H1 (cell line): ENCODE results near the gene OR2T33. TPM values are rescaled to one million over a fixed set of nuclear protein-coding genes. Genes with fewer than 3 reads are reported as not detected.

Experiments
- CTCF ChIA-PET: fragments of 300-600 bp; sonication (Branson Sonifier 250); formaldehyde crosslinking; loops from one replicate; lab custom pipeline; 2021; ENCODE audit not compliant: partially characterized antibody; lab: Charles Lee
- POLR2A ChIA-PET: fragments of 300-600 bp; sonication (Branson Sonifier 250); formaldehyde crosslinking; loops from one replicate; lab custom pipeline; 2021; ENCODE audit warnings: inconsistent platforms; ENCODE audit not compliant: partially characterized antibody; lab: Charles Lee
- DNase-seq, 2 experiments: peaks; one replicate each; pipeline versions ENCODE4 v3.0.0 to v3.0.0-alpha.2; 2010 to 2022; ENCODE audit warnings: low spot score in 2 of 2, low read depth in 1 of 2, mixed read lengths in 1 of 2
- FAIRE-seq: peaks from 2 replicates; lab custom pipeline; 2011; peaks lifted over from hg19 to GRCh38; lab: Jason Lieb, UNC
- H2AFZ ChIP-seq: 2 replicates; pipeline ENCODE4 v1.8.1; 2012; ENCODE audit warnings: low read length, inconsistent platforms
- H2AK5ac ChIP-seq: 2 replicates; pipeline ENCODE4 v1.6.1; 2013; ENCODE audit warnings: low read depth, low read length
- H2BK120ac ChIP-seq: replicated peaks from 2 replicates; pipeline ENCODE3; 2013; ENCODE audit warnings: low read depth, low read length, inconsistent platforms
- H2BK12ac ChIP-seq: 2 replicates; pipeline ENCODE4 v1.6.1; 2013; ENCODE audit warnings: low read depth, low read length
- H2BK15ac ChIP-seq: 2 replicates; pipeline ENCODE4 v1.6.1; 2013; ENCODE audit warnings: low read length
- H2BK20ac ChIP-seq: 2 replicates; pipeline ENCODE4 v1.6.1; 2013; ENCODE audit warnings: low read length
- H2BK5ac ChIP-seq: 2 replicates; pipeline ENCODE4 v1.6.1; 2013; ENCODE audit warnings: low read depth, low read length
- H3K14ac ChIP-seq: 2 replicates; pipeline ENCODE4 v1.6.1; 2013; ENCODE audit warnings: inconsistent platforms; ENCODE audit not compliant: insufficient read length
- H3K18ac ChIP-seq: 2 replicates; pipeline ENCODE4 v1.6.1; 2013; ENCODE audit warnings: low read length; ENCODE audit errors: extremely low read depth
- H3K23ac ChIP-seq: 2 replicates; pipeline ENCODE4 v1.6.1; 2013; ENCODE audit warnings: inconsistent platforms; ENCODE audit not compliant: insufficient read length
- H3K23me2 ChIP-seq: 2 replicates; pipeline ENCODE4 v1.6.1; 2013; ENCODE audit warnings: low read depth, low read length
- H3K27ac ChIP-seq: 2 replicates; pipeline ENCODE4 v1.6.1; 2011; ENCODE audit warnings: low read depth, low read length, inconsistent platforms
- H3K27me3 ChIP-seq, 4 experiments: replicated peaks in 1 of 4; 1 replicate in 1 of 4; 2 replicates in 3 of 4; pipeline versions ENCODE4 v1.6.1 to v1.8.1; 2011 to 2013; ENCODE audit warnings: low read length in 3 of 4, mild to moderate bottlenecking in 3 of 4, inconsistent platforms in 2 of 4, mixed read lengths in 2 of 4, moderate library complexity in 1 of 4; ENCODE audit not compliant: control insufficient read depth in 3 of 4, insufficient read depth in 3 of 4; ENCODE audit errors: extremely low read depth in 1 of 4
- H3K36me3 ChIP-seq, 4 experiments: 2 replicates each; pipeline versions ENCODE4 v1.6.1 to v1.8.1; 2011 to 2013; ENCODE audit warnings: mild to moderate bottlenecking in 4 of 4, low read length in 3 of 4, moderate library complexity in 2 of 4, control low read depth in 1 of 4, inconsistent platforms in 1 of 4; ENCODE audit not compliant: insufficient read depth in 4 of 4, control insufficient read depth in 2 of 4
- H3K4ac ChIP-seq: replicated peaks from 2 replicates; pipeline ENCODE3; 2013; ENCODE audit warnings: low read length, low read depth, mixed read lengths, inconsistent platforms; ENCODE audit not compliant: insufficient read length
- H3K4me1 ChIP-seq, 4 experiments: replicated peaks in 1 of 4; 1 replicate in 1 of 4; 2 replicates in 3 of 4; pipeline versions ENCODE4 v1.6.1 to v1.8.1; 2011 to 2013; ENCODE audit warnings: low read length in 3 of 4, inconsistent platforms in 2 of 4, mixed read lengths in 1 of 4; ENCODE audit not compliant: insufficient read depth in 4 of 4, control insufficient read depth in 3 of 4
- H3K4me2 ChIP-seq, 2 experiments: 2 replicates each; pipeline versions ENCODE4 v1.6.1 to v1.8.1; 2011 to 2013; ENCODE audit warnings: low read depth in 2 of 2, low read length in 2 of 2, control low read depth in 1 of 2, inconsistent platforms in 1 of 2, mild to moderate bottlenecking in 1 of 2; ENCODE audit not compliant: insufficient read depth in 1 of 2
- H3K4me3 ChIP-seq, 4 experiments: fragments of 200-600, 300-600 bp in 1 of 4; sonication (generic), shearing (Covaris generic), sonication (Bioruptor Twin) in 1 of 4; 2 replicates each; pipeline versions ENCODE4 v1.5.1 to v1.8.1; 2011 to 2016; ENCODE audit warnings: low read length in 4 of 4, low read depth in 3 of 4, control low read depth in 2 of 4, inconsistent platforms in 2 of 4, mild to moderate bottlenecking in 2 of 4, mixed read lengths in 1 of 4, moderate library complexity in 1 of 4; ENCODE audit not compliant: insufficient read depth in 2 of 4; ENCODE audit errors: extremely low read depth in 1 of 4
- H3K56ac ChIP-seq: replicated peaks from 2 replicates; pipeline ENCODE3; 2013; ENCODE audit warnings: low read depth, mild to moderate bottlenecking, mixed read lengths, low read length, inconsistent platforms; ENCODE audit not compliant: insufficient read length
- H3K79me1 ChIP-seq: 2 replicates; pipeline ENCODE4 v1.6.1; 2013; ENCODE audit warnings: low read depth, low read length, control low read depth
- H3K79me2 ChIP-seq, 2 experiments: 2 replicates each; pipeline versions ENCODE4 v1.6.1 to v1.8.1; 2012 to 2013; ENCODE audit warnings: low read length in 2 of 2, mild to moderate bottlenecking in 2 of 2, inconsistent platforms in 1 of 2; ENCODE audit not compliant: insufficient read depth in 2 of 2, control insufficient read depth in 1 of 2
- H3K9ac ChIP-seq, 4 experiments: replicated peaks in 1 of 4; 1 replicate in 1 of 4; 2 replicates in 3 of 4; pipeline versions ENCODE4 v1.6.1 to v1.8.1; 2011 to 2013; ENCODE audit warnings: low read depth in 3 of 4, low read length in 3 of 4, control low read depth in 2 of 4, mild to moderate bottlenecking in 2 of 4, moderate library complexity in 2 of 4, inconsistent platforms in 1 of 4; ENCODE audit errors: extremely low read depth in 1 of 4
- H3K9me3 ChIP-seq, 2 experiments: 2 replicates each; pipeline versions ENCODE4 v1.6.1 to v1.8.1; 2012 to 2013; ENCODE audit warnings: mild to moderate bottlenecking in 2 of 2, moderate library complexity in 2 of 2, control low read depth in 1 of 2, inconsistent platforms in 1 of 2, low read depth in 1 of 2, low read length in 1 of 2, mixed read lengths in 1 of 2; ENCODE audit not compliant: insufficient read depth in 2 of 2
- H4K20me1 ChIP-seq, 2 experiments: replicated peaks in 1 of 2; 2 replicates each; pipeline versions ENCODE3 to v1.8.1; 2011 to 2013; ENCODE audit warnings: inconsistent platforms in 2 of 2, low read length in 2 of 2, mild to moderate bottlenecking in 1 of 2; ENCODE audit not compliant: insufficient read depth in 2 of 2, control insufficient read depth in 1 of 2
- H4K5ac ChIP-seq: 2 replicates; pipeline ENCODE4 v1.6.1; 2013; ENCODE audit warnings: low read length, low read depth, mixed read lengths, inconsistent platforms; ENCODE audit not compliant: insufficient read length
- H4K8ac ChIP-seq: 2 replicates; pipeline ENCODE4 v1.8.0; 2013; ENCODE audit warnings: mild to moderate bottlenecking, moderate library complexity, low read length, inconsistent platforms; ENCODE audit not compliant: insufficient read depth; ENCODE audit errors: extremely low read depth
- H4K91ac ChIP-seq: replicated peaks from 2 replicates; pipeline ENCODE3; 2013; ENCODE audit warnings: low read length, mixed read lengths, inconsistent platforms; ENCODE audit not compliant: insufficient read length
- ATF2 ChIP-seq: IDR thresholded peaks from 2 replicates; pipeline ENCODE4 v1.6.1; 2012; ENCODE audit warnings: low read length, inconsistent platforms
- CBX5 ChIP-seq: fragments of 300-800, 300-1000 bp; sonication (generic); IDR thresholded peaks from 2 replicates; pipeline ENCODE4 v1.7.1; 2016; ENCODE audit warnings: antibody characterized with exemption, low read length, low read depth
- CREB1 ChIP-seq: IDR thresholded peaks from 2 replicates; pipeline ENCODE4 v1.6.1; 2012; ENCODE audit warnings: inconsistent platforms
- GTF2F1 ChIP-seq: IDR thresholded peaks from 2 replicates; pipeline ENCODE4 v1.6.1; 2012; ENCODE audit warnings: low read depth, low read length, improper control_type of control experiment, borderline replicate concordance
- HDAC6 ChIP-seq: IDR thresholded peaks from one replicate; pipeline ENCODE4 v1.7.1; 2012; ENCODE audit warnings: low read depth, mild to moderate bottlenecking, inconsistent platforms, low read length, moderate library complexity
- KDM4A ChIP-seq: IDR thresholded peaks from one replicate; pipeline ENCODE4 v1.7.1; 2012; ENCODE audit warnings: low read depth, mild to moderate bottlenecking, moderate library complexity, low read length, inconsistent platforms; ENCODE audit not compliant: severe bottlenecking
- MAFK ChIP-seq: IDR thresholded peaks from 2 replicates; pipeline ENCODE4 v1.6.1; 2012; ENCODE audit warnings: low read depth, mild to moderate bottlenecking, improper control_type of control experiment, low read length
- RFX5 ChIP-seq: IDR thresholded peaks from 2 replicates; pipeline ENCODE4 v1.6.1; 2011; ENCODE audit warnings: low read depth, low read length, improper control_type of control experiment, borderline replicate concordance
- SIN3A ChIP-seq, 2 experiments: IDR thresholded peaks in 1 of 2; conservative IDR thresholded peaks in 1 of 2; 2 replicates each; pipeline ENCODE4 v1.6.1; 2011 to 2012; ENCODE audit warnings: low read length in 2 of 2, improper control_type of control experiment in 1 of 2, low read depth in 1 of 2, mild to moderate bottlenecking in 1 of 2
- SP1 ChIP-seq: IDR thresholded peaks from 2 replicates; pipeline ENCODE4 v1.6.1; 2011; ENCODE audit warnings: low read depth, low read length
- SP2 ChIP-seq: IDR thresholded peaks from 2 replicates; pipeline ENCODE4 v1.6.1; 2012; ENCODE audit warnings: mild to moderate bottlenecking, low read length, inconsistent platforms
- TAF7 ChIP-seq: optimal IDR thresholded peaks from 2 replicates; pipeline ENCODE3; 2011; ENCODE audit warnings: low read depth, mild to moderate bottlenecking, inconsistent platforms, low read length, moderate library complexity, borderline replicate concordance
- TBP ChIP-seq: IDR thresholded peaks from 2 replicates; pipeline ENCODE4 v1.6.1; 2011; ENCODE audit warnings: low read depth, low read length, improper control_type of control experiment
- TEAD4 ChIP-seq: IDR thresholded peaks from 2 replicates; pipeline ENCODE4 v1.6.1; 2012; ENCODE audit warnings: low read depth, low read length, inconsistent platforms, mixed read lengths
- WGBS, 2 experiments: shearing (Covaris generic) in 1 of 2; methylation state at CpG; one replicate each; pipeline versions ENCODE4 v1.1.6 to v1.1.7; 2013 to 2015; ENCODE audit warnings: low lambda C conversion rate in 2 of 2, mixed read lengths in 2 of 2, inconsistent platforms in 1 of 2, low coverage in 1 of 2, missing lambda C conversion rate in 1 of 2; ENCODE audit not compliant: insufficient replicate concordance in 2 of 2, insufficient coverage in 1 of 2, insufficient read length in 1 of 2; ENCODE audit errors: extremely low coverage in 1 of 2, missing lambda C conversion rate in 1 of 2; 5-methylcytosine and 5-hydroxymethylcytosine counted together
- polyA plus RNA-seq, 7 experiments: library from polyadenylated mRNA; depleted of rRNA in 3 of 7; stranded (reverse) in 5 of 7; unstranded in 2 of 7; fragments of >200 nt in 5 of 7; fragments of 200-250 nt in 2 of 7; gene quantifications; 1 replicate in 5 of 7; 2 replicates in 1 of 7; 4 replicates in 1 of 7; pipeline versions ENCODE4 v1.2.1 to v1.2.3, GENCODE V29; 2011 to 2013; ENCODE audit warnings: missing spikeins in 2 of 7, mixed read lengths in 2 of 7
- total RNA-seq: library from RNA; stranded (reverse); fragmentation: NEBNext Ultra II Directional; extraction: Animal tissue kit (Norgen Biotek cat#: 25700); gene quantifications from 2 replicates; pipeline ENCODE4 v1.2.1, GENCODE V29; 2021

OR2T33 gene
- total and polyA plus RNA-seq, 2 of the 8 experiments (the other 6 are each of a cell fraction or from before 2014, with no cell fraction given) = not detected

- ChIA-PET CTCF (no interaction called here), POLR2A (no interaction called here)
- H3K56ac ChIP-seq = no peak overlapping the region
- peaks cover 55 to 58% of the 10 kb centered on the region in 2 experiments for H3K9me3 ChIP-seq
- H3K18ac ChIP-seq = no peak overlapping the region
- no peak overlapping the region for H3K4me3 ChIP-seq
- no peak overlapping the region for H4K8ac ChIP-seq
- WGBS, 2 experiments = 81% methylated on average over 9 of the region's 9 CpGs; no CpG with 5 or more reads in 1 of the 2 experiments
- no peak overlapping the region for H3K27ac ChIP-seq
- no peaks in the 10 kb centered on the region for H3K36me3 ChIP-seq
- H2BK15ac ChIP-seq = no peak overlapping the region
- H4K5ac ChIP-seq = no peak overlapping the region
- no peaks in the 10 kb centered on the region for H4K20me1 ChIP-seq
- H2BK12ac ChIP-seq = no peak overlapping the region
- no peak overlapping the region for H3K23ac ChIP-seq
- FAIRE-seq = no peak
- DNase-seq = no peak
- H3K4me1 ChIP-seq = no peaks in the 10 kb centered on the region
- no peak overlapping the region for H2AFZ ChIP-seq
- no peak overlapping the region for H2BK5ac ChIP-seq
- H3K4me2 ChIP-seq = no peak overlapping the region
- H2BK120ac ChIP-seq = no peak overlapping the region
- H3K27me3 ChIP-seq = no peaks in the 10 kb centered on the region
- H3K4ac ChIP-seq = no peak overlapping the region
- no peaks in the 10 kb centered on the region for H3K79me1 ChIP-seq
- no peak overlapping the region for H2AK5ac ChIP-seq
- H3K23me2 ChIP-seq = no peaks in the 10 kb centered on the region
- no peak overlapping the region for H2BK20ac ChIP-seq
- H4K91ac ChIP-seq = no peak overlapping the region
- no peak overlapping the region for H3K9ac ChIP-seq
- no peak overlapping the region for H3K14ac ChIP-seq
- H3K79me2 ChIP-seq = no peaks in the 10 kb centered on the region
- TF ChIP-seq SP2 (no peak), CREB1 (no peak), TEAD4 (no peak), MAFK (no peak), SIN3A (conservative IDR thresholded peaks at IDR 0.05 in 1 of 2, IDR thresholded peaks at IDR 0.05 in 1 of 2; ENCODE audit: low read depth in 1 of 2, low read length in 2 of 2) (no peak), GTF2F1 (no peak), TBP (no peak), ATF2 (no peak), HDAC6 (no peak), SP1 (no peak), RFX5 (no peak), TAF7 (no peak), CBX5 (no peak), KDM4A (no peak)
These were observed 38.3 kb downstream of the OR2T33 start for GRCh38 chr1:248239478-248239877.
